GM23338 (cell line): ENCODE data around the gene MAPKAPK3. TPM values are rescaled to one million over a fixed set of nuclear protein-coding genes. Genes with fewer than 3 reads are reported as not detected.

Experiments used
- ATAC-seq: fragments of 200-7000 bp; cut with Tn5 transposase; 3 replicates; pipeline ENCODE4 v1.9.1; 2020
- DNase-seq: peaks from one replicate; pipeline ENCODE4 v3.0.0-alpha.2; 2015; ENCODE audit warnings: low spot score
- H2AFZ ChIP-seq: fragments of 200-600 bp; sonication (generic); 2 replicates; pipeline ENCODE4 v1.8.0; 2016; ENCODE audit warnings: antibody characterized with exemption, mild to moderate bottlenecking, moderate library complexity
- H3F3A ChIP-seq: fragments of 200-600 bp; sonication (generic); replicated peaks from 2 replicates; pipeline ENCODE4 v1.8.0; 2017; ENCODE audit warnings: antibody characterized with exemption, mixed run types, low read depth
- H3K27ac ChIP-seq: fragments of 200-600 bp; sonication (generic); 2 replicates; pipeline ENCODE4 v1.6.1; 2016; ENCODE audit warnings: low read depth
- H3K27me3 ChIP-seq: fragments of 200-600 bp; sonication (generic); 2 replicates; pipeline ENCODE4 v1.8.0; 2016; ENCODE audit warnings: mild to moderate bottlenecking, mixed run types, moderate library complexity; ENCODE audit not compliant: insufficient read depth
- H3K36me3 ChIP-seq: fragments of 200-600 bp; sonication (generic); 2 replicates; pipeline ENCODE4 v1.8.0; 2016; ENCODE audit warnings: mild to moderate bottlenecking; ENCODE audit not compliant: insufficient read depth
- H3K4me1 ChIP-seq: fragments of 200-600 bp; sonication (generic); 2 replicates; pipeline ENCODE4 v1.8.0; 2016; ENCODE audit warnings: mild to moderate bottlenecking, moderate library complexity; ENCODE audit not compliant: insufficient read depth
- H3K4me2 ChIP-seq: fragments of 200-600 bp; sonication (generic); 2 replicates; pipeline ENCODE4 v1.7.1; 2017; ENCODE audit warnings: mixed run types
- H3K4me3 ChIP-seq: fragments of 200-600 bp; sonication (generic); 2 replicates; pipeline ENCODE4 v1.6.1; 2016; ENCODE audit warnings: mixed run types
- H3K79me2 ChIP-seq: fragments of 200-600 bp; sonication (generic); replicated peaks from 2 replicates; pipeline ENCODE4 v1.8.0; 2017; ENCODE audit warnings: mild to moderate bottlenecking; ENCODE audit not compliant: insufficient read depth
- H3K9me2 ChIP-seq: fragments of 200-600 bp; sonication (generic); 2 replicates; pipeline ENCODE4 v1.8.0; 2017; ENCODE audit not compliant: insufficient read depth
- H4K20me1 ChIP-seq: fragments of 200-600 bp; sonication (generic); replicated peaks from 2 replicates; pipeline ENCODE4 v1.8.0; 2017; ENCODE audit warnings: mild to moderate bottlenecking; ENCODE audit not compliant: insufficient read depth
- H3K27ac Mint-ChIP-seq: 2 replicates; pipeline ENCODE4 v1.8.0; 2020; ENCODE audit warnings: inconsistent platforms, mild to moderate bottlenecking, moderate library complexity, mixed read lengths
- H3K27me3 Mint-ChIP-seq: 3 replicates; pipeline ENCODE4 v1.8.0; 2022; ENCODE audit warnings: low read depth, mild to moderate bottlenecking, moderate library complexity, mixed read lengths, inconsistent platforms; ENCODE audit not compliant: insufficient read depth, poor library complexity
- H3K36me3 Mint-ChIP-seq: 3 replicates; pipeline ENCODE4 v1.8.0; 2021; ENCODE audit warnings: low read depth, mild to moderate bottlenecking, inconsistent platforms, moderate library complexity, mixed read lengths
- H3K4me1 Mint-ChIP-seq: 3 replicates; pipeline ENCODE4 v1.8.0; 2020; ENCODE audit warnings: mild to moderate bottlenecking, inconsistent platforms, mixed read lengths
- H3K4me3 Mint-ChIP-seq: 3 replicates; pipeline ENCODE4 v1.8.0; 2021; ENCODE audit warnings: moderate library complexity, mild to moderate bottlenecking, inconsistent platforms, mixed read lengths
- H3K9me3 Mint-ChIP-seq: 3 replicates; pipeline ENCODE4 v1.8.0; 2020; ENCODE audit warnings: moderate library complexity, mild to moderate bottlenecking, inconsistent platforms, mixed read lengths
- CREB1 ChIP-seq: fragments of 250-450 bp; sonication (Bioruptor Pico); IDR thresholded peaks from 2 replicates; pipeline ENCODE4 v1.5.0; 2020; ENCODE audit warnings: low read depth, mild to moderate bottlenecking, moderate library complexity
- ETS1 ChIP-seq: IDR thresholded peaks from 2 replicates; pipeline ENCODE4 v1.6.1; 2016; ENCODE audit warnings: antibody characterized with exemption
- EZH2phosphoT487 ChIP-seq: fragments of 200-600 bp; sonication (generic); IDR thresholded peaks from one replicate; pipeline ENCODE4 v1.8.1; 2018; ENCODE audit warnings: antibody characterized with exemption; ENCODE audit not compliant: unreplicated experiment
- JUNB ChIP-seq: IDR thresholded peaks from one replicate; pipeline ENCODE4 v1.6.1; 2016; ENCODE audit warnings: antibody characterized with exemption; ENCODE audit not compliant: unreplicated experiment
- NANOG ChIP-seq: IDR thresholded peaks from 2 replicates; pipeline ENCODE4 v1.6.1; 2016; ENCODE audit warnings: antibody characterized with exemption, borderline replicate concordance
- POLR2AphosphoS5 ChIP-seq: IDR thresholded peaks from 2 replicates; pipeline ENCODE4 v1.6.1; 2016; ENCODE audit warnings: antibody characterized with exemption, low read depth
- REST ChIP-seq: IDR thresholded peaks from one replicate; pipeline ENCODE4 v1.6.1; 2018; ENCODE audit warnings: antibody characterized with exemption; ENCODE audit not compliant: unreplicated experiment
- STAT1 ChIP-seq: IDR thresholded peaks from one replicate; pipeline ENCODE4 v1.6.1; 2016; ENCODE audit warnings: antibody characterized with exemption; ENCODE audit not compliant: unreplicated experiment
- ZNF114 ChIP-seq: fragments of 250-450 bp; sonication (Bioruptor Pico); IDR thresholded peaks from 2 replicates; pipeline ENCODE4 v1.5.0; 2020; ENCODE audit warnings: mild to moderate bottlenecking, moderate library complexity
- ZNF462 ChIP-seq: fragments of 250-450 bp; sonication (Bioruptor Pico); IDR thresholded peaks from 2 replicates; pipeline ENCODE4 v1.5.0; 2020; ENCODE audit warnings: mild to moderate bottlenecking, moderate library complexity
- polyA plus RNA-seq: library from polyadenylated mRNA; unstranded; fragments of >200 nt; fragmentation: Nextera tagmentation; extraction: Ambion mirVana; gene quantifications from 2 replicates; pipeline ENCODE4 v1.2.1, GENCODE V29; 2016
- total RNA-seq: library from RNA; depleted of rRNA; stranded (reverse); fragments of >200 nt; shearing (Covaris generic); gene quantifications from 2 replicates; pipeline ENCODE4 v1.2.3, GENCODE V29; 2014

MAPKAPK3 gene
- total and polyA plus RNA-seq, 2 experiments from 2014 or later: 16.5 to 51.1 TPM

- Mint-ChIP-seq H3K27ac (no peak overlapping the region), H3K4me1 (peaks cover 37% of the 10 kb centered on the region), H3K9me3 (no peaks in the 10 kb centered on the region), H3K36me3 (peaks cover 23% of the 10 kb centered on the region), H3K4me3 (no peak overlapping the region; the same call in 2 of the 3 replicates), H3K27me3 (peaks cover 16% of the 10 kb centered on the region)
- TF ChIP-seq ZNF462 (no peak), CREB1 (CRISPR knock-in tag) (no peak), NANOG (no peak), ETS1 (no peak), REST (no peak), STAT1 (no peak), POLR2AphosphoS5 (no peak), ZNF114 (CRISPR knock-in tag) (no peak), JUNB (no peak), EZH2phosphoT487 (no peak)
- no peak overlapping the region for H3K4me2 ChIP-seq
- no peak overlapping the region for H3K4me3 ChIP-seq
- H3K9me2 ChIP-seq: no peaks in the 10 kb centered on the region
- peaks cover 24% of the 10 kb centered on the region for H3K79me2 ChIP-seq
- H3K27ac ChIP-seq: no peak overlapping the region
- H3K27me3 ChIP-seq: no peaks in the 10 kb centered on the region
- H2AFZ ChIP-seq: no peak overlapping the region
- H3F3A ChIP-seq: no peaks in the 10 kb centered on the region; the same call in 1 of the 2 replicates
- peaks cover 16% of the 10 kb centered on the region for H3K4me1 ChIP-seq
- DNase-seq (no peak), ATAC-seq (no peak)
- H3K36me3 ChIP-seq: no peaks in the 10 kb centered on the region
- H4K20me1 ChIP-seq: no peaks in the 10 kb centered on the region; the same call in 1 of the 2 replicates
Measured at GRCh38 chr3:50623840-50624474, 7.0 kb downstream of the MAPKAPK3 start.
